GM12872 (cell line): ENCODE results near the gene NXPH4.

ENCODE experiments used
- TF ChIP-seq, protein P1 (sequence below): IDR thresholded peaks from 3 replicates; pipeline ENCODE4 v1.5.1; 2011; ENCODE audit warnings: low read depth, mild to moderate bottlenecking, low read length, moderate library complexity; ENCODE audit not compliant: insufficient read depth

The NXPH4 gene

DNA sequence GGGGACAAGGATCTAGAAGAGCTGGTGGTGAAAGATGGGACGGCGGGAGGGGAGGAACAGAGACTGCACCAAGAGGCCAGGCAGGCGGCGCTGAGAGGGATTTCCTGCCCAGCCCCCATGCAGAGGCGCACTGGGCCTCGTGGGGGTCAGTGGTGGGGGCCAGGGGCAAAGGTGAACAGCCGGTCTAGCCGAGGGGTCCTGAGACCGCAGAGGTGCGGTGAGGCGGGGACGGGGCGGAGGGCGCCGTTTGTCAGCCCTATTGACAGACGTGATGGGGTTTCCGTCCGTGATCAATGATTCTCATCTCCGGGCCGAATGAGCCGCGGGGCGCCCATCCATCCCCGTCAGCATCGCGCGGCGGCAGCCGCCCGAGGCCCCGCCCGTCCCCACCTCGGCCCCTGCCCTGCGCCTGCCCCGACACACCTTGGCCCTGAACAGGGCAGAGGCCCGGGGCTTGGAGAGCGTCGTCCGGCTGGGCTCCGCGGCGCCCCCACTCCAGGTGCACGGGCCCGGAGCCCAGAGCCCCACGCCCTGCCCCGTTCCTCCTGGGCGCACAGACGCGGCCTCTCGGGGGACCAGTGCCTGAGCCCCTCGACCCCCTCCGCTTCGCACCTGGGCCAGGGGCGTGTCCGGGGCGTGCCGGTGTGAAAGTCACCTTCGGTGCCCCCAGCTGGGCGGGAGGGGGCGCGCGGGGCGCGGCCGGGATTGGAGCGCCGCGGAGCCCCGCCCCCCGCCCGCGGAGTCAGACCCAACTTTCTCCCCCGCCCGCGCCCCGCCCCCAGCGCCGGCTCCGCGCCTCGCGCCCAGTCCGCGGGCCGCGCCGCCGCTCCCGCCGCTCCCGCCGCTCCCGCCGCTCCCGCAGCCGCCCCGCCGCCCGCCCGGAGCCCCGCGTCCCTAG, at the start of gene NXPH4:
Gene NXPH4 (plus strand): TSS at position 781 of the 898 bp plus-strand sequence. CDS start 176 bp downstream, outside the sequence.
- TF ChIP-seq, protein P1, sequence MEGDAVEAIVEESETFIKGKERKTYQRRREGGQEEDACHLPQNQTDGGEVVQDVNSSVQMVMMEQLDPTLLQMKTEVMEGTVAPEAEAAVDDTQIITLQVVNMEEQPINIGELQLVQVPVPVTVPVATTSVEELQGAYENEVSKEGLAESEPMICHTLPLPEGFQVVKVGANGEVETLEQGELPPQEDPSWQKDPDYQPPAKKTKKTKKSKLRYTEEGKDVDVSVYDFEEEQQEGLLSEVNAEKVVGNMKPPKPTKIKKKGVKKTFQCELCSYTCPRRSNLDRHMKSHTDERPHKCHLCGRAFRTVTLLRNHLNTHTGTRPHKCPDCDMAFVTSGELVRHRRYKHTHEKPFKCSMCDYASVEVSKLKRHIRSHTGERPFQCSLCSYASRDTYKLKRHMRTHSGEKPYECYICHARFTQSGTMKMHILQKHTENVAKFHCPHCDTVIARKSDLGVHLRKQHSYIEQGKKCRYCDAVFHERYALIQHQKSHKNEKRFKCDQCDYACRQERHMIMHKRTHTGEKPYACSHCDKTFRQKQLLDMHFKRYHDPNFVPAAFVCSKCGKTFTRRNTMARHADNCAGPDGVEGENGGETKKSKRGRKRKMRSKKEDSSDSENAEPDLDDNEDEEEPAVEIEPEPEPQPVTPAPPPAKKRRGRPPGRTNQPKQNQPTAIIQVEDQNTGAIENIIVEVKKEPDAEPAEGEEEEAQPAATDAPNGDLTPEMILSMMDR = no peak

DNA sequence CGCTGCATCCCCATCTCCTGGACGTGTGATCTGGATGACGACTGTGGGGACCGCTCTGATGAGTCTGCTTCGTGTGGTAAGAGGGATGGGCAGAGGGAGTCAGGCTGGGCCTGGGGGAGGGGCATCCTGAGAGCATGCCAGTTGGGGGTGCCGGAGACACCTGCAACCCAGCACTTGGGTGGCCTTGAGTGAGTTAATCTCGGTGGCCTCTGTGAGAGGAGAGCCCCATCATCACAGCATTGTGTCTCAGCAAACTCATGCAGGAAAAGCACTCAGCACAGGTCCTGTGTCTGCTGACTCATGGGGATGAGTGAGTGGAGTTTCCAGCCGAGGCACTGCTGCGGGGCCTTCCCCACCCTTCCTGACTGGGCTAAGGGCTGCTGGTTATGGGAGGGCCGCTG, 49.6 kb upstream of the NXPH4 start:
- TF ChIP-seq, protein P1 = no peak

DNA sequence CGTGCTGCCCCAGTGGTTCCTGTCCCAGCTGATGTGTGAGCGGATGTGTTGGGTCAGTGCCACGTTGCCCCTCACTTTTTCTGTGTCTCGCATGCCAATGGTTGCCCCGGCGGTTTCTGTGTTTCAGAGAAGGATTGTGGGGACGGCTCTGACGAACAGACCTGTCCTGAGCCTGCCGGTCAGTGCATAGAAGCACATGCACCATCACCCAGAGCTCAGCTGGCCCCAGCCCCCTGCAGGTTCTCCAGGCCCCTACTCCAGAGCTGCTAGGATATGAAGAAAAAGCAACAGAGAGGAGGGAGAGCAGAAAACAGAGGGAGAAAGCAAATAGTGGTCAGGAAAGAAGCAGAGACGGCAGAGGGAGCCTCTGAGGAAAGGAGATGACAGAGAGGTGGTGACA, 48.5 kb upstream of the NXPH4 start:
- TF ChIP-seq, protein P1 = no peak

DNA sequence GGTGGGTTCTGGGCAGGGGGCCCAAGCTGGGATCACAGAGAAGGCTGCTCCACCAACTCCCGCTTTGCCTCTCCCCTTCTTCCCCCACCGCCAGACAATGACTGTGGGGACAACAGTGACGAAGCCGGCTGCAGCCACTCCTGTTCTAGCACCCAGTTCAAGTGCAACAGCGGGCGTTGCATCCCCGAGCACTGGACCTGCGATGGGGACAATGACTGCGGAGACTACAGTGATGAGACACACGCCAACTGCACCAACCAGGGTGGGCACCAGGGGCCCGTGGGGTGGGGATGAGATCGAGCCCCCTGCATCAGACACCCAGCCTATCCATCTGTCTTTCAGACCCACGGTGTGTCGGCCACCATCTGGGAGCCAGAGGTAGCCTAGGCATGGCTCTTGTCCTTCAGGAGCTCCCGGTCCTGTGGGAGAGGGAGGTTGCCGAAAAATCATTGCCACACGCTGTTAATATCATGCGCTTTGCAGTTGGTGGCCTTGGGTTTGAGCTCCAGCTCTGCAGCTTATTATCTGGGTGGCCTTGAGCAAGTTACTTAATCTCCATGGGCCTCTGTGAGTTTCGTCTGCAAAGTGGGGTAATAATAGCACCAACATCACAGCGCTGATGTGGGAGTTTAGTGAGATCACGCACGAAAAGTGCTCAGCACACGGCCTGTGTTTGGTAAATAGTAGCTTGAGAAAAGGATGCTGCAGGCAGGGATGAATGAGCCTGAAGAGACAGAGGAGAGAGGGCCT, 47.4 kb upstream of the NXPH4 start:
- TF ChIP-seq, protein P1 = no peak

DNA sequence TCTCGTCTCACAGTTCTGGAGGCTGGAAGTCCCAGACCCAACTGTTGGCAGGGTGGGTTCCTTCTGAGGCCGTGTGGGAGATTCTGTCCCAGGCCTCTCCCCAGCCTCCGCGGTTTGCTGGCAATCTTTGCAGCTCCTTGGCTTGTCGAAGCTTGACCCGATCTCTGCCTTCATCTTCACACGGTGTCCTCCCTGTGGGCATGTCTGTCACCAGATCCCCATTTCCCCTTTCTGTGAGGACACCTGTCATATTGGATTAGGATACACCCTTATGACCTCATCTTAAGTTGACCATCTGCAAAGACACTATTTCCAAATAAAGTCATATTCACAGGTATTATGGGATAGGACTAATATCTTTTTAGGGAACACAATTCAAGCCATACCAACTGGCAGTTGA, 46.6 kb upstream of the NXPH4 start:
- TF ChIP-seq, protein P1 = no peak

DNA sequence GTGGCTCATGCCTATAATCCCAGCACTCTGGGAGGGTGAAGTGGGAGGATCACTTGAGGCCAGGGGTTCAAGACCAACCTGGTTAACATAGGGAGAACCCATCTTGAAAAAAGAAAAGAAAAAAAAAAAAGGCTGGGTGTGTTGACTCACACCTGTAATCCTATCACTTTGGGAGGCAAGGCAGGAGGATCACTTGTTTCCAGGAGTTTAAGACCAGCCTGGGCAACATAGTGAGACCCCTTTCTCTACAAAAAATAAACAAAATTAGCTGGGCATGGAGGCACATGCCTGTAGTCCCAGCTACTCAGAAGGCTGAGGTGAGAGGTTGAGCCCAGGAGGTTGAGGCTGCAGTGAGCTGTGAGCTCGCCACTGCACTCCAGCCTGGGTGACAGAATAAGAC, 46.2 kb upstream of the NXPH4 start:
- TF ChIP-seq, protein P1 = no peak

DNA sequence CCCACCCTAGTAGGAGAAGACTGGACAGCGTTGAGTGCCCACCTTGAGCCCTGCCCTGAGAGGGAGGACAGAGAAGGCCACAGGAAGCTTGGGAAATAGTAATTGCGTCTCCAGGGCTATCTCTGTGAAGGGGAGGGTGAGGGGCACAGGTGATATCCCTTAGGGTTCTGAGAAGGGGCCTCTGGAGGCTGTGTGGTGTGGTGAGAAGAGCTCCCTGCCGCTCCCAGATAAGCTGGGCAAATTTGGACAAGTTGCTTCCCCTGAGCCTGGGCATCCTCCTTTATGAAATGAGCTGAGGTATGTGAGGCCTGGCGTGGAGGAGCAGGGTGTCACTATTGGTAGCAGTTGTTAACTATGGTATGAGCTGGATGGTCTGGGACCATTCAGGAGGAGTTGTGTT, 45.7 kb upstream of the NXPH4 start:
- TF ChIP-seq, protein P1 = no peak
